Effector CD8-positive, alpha-beta T cell (primary cell): ENCODE data around the gene SFTA2.
A peak's percentile ranks its signal among the peaks of the same experiment; 100 is the strongest.
"Not testable (repeated sequence)": the region's sequence is repeated elsewhere in the genome, so short reads cannot be mapped to it uniquely, and the experiment has no call there.

Source experiments
- DNase-seq: peaks from one replicate; lab custom pipeline; 2025; lab: John Stamatoyannopoulos, UW
- total RNA-seq, 4 experiments: gene quantifications; one replicate each; lab custom pipeline; 2026; lab: John Stamatoyannopoulos, UW

SFTA2 gene
- 0 to 0.10 (median 0) reads per million in 4 experiments for total RNA-seq

GRCh38 chr6:30931969-30932645 is at the start of gene SFTA2:
Gene SFTA2, minus strand, starts transcription at chr6:30932170. Its CDS starts 74 bp downstream, at chr6:30932096.
- no peak for DNase-seq

DNA sequence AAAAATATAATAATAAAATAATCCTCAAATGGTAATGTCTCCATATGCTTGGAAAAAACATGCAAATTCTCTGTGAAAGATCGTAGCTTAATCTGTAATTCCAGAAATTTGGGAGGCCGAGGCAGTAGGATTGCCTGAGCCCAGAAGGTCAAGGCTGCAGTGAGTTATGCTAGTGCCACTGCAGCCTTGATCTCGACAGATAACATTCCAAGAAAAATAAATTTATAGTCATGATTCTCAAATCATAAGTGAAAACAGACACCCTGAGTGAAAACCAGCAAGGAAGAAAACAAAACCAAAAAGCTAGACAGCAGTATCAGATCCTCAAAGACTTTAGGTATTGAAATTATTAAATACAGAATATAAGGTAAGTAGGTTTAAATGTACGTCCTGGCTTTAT is 47.7 kb upstream of the SFTA2 start:
- no peak for DNase-seq

DNA sequence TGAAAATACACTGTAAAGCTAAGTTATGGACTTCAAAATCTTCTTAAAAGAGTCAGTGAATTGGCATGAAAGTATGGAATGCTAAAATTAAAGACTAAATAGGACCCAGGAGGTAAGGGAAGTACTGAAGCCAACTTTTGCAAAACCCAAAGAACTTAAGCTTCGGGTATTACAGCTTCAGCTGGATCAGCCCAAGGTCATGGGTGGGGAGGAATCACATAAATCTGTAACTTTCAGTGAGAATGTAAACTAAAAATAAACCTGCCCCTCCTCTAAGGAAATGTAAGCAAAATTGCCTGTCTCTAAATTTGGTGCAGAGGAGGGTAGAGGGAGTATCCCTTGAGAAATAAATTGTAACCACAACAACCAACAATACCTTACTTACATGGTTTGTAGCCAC is 47.2 kb upstream of the SFTA2 start:
- no peak for DNase-seq

GRCh38 chr6:30974490-30975252 is 42.7 kb upstream of the SFTA2 start:
- DNase-seq, result no peak

DNA sequence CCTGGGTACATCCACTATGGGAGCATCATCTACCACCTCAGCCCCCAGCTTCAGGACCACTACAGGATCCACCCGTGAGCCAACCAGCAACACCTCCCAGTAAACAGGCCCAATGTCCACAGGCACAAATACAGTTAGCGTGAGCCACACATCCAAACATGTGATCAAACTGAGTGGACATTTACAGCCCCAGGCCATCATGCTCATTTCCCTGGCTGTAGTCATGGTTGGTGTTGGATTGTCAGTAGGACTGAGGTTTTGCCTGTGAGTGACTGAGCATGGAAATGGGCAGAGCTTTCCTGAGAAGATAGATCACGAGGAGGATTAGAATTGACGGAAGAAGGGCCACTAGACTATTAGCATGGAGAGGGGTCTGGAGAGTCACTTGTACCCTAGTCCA is 40.8 kb upstream of the SFTA2 start:
- no peak for DNase-seq

DNA sequence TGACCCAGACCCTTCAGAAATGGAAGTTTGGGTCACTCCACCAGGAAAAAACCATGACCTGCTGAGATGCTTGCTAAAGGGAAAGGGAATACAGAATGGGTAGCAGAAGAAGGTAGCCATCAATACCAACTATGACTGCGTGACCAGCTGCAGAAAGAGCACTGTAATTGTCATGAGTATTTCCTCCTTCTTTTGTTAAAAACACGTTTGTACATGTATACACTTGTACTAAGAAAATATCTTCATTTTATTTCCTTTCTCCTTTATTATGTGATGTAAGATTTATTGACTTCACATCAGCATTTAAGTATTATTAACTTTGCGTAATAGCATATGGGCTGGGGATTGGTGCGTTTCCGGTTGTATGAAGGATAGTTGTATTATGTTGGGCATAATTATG is 39.0 kb upstream of the SFTA2 start:
- no peak for DNase-seq

GRCh38 chr6:30969171-30969570 is 37.2 kb upstream of the SFTA2 start:
- DNase-seq, result not testable (repeated sequence)

GRCh38 chr6:30966154-30966553 is 34.2 kb upstream of the SFTA2 start:
- no peak for DNase-seq

GRCh38 chr6:30965140-30965601 is 33.2 kb upstream of the SFTA2 start:
- DNase-seq, result no peak

GRCh38 chr6:30964075-30964474 is 32.1 kb upstream of the SFTA2 start:
- no peak for DNase-seq

GRCh38 chr6:30963641-30964040 is 31.7 kb upstream of the SFTA2 start:
- no peak for DNase-seq

DNA sequence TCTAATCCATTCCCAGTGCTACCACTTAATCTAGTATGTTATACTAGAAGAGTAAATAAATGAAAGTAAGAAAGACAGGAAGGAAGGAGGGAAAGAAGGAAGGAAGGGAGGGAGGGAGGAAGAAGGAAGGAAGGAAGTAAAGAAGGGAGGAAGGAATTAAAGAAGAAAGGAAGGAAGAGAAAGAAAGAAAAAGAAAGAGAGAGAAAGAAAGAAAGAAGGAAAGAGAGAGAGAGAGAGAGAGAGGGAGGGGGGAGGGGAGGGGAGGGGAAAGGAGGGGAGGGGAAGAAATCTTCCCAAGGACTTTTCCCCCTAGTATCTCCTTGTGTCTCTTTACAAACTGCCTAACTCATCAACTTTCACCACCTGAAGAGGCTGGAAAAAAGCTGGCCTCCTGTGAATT is 30.7 kb upstream of the SFTA2 start:
- no peak for DNase-seq

DNA sequence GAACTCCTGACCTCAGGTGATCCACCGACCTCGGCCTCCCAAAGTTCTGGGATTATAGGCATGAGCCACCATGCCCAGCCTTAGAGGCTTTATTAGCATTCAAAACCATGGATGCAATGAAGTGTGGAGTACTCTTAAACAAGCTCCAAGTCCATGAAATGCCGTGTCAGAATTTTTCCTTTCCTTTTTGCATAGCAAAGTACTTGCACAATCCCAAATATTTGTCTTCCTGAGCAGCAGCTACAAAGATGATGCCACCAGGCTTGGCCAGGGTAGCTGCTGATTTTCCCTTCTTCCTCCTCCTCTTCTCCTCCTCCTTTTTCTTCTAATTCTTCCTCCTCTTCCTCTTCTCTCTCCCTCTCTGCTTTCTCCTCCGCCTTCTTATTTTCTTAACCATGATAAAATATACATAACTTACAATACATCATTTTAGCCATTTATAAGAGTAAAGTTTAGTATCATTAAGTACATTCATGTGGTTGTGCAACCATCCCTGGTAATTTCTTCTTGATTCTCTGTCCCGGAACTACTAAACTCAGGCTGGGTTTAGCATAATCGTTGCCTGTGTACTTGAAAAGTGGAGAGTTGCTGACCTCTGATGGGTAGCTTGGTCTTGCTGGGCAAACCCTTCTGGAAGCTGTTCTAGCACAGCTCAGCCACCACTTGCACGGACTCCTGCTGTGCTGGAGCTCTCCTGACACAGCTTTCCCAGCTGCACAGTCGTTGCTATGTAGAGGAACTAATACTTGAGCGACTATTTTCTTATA is 29.1 kb upstream of the SFTA2 start:
- DNase-seq, result no peak

GRCh38 chr6:30957716-30958115 is 25.7 kb upstream of the SFTA2 start:
- DNase-seq, result no peak

GRCh38 chr6:30955367-30956042 is 23.5 kb upstream of the SFTA2 start:
- peak; percentile 51 for DNase-seq

DNA sequence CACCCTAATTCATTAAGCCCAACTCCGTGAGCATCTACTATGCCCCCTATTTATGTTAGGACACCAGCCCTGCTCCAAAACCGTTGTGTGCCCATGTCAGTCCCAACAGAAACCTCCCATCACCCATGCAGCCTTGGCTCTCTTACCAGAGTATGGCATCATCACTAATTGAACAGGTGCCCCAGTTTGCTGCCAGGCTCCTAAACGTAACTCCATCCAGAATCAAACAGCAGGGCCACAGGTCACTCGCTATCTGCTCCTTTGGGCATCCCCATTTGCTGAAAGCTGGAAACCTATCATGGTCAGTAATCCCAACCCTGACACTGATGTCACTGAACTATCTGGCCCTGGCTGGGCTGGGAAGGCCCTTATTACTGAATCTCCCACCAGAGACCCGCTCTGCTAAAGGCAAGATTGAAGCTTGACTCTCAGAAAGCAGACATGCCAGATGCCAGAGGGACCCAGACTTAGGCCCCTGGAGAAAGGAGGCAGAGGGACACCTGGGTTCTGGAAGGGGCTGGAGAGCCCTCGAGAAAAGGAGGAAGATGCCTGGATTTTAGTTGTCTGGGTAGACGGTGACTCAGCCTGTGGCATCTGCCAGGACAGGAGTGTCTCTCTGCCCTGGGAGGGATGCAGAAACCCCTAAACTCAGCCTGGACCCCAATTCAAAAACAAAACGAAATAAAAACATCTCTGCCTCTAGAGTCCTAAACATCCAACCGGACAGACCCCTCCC is 22.8 kb upstream of the SFTA2 start:
- DNase-seq, result no peak

DNA sequence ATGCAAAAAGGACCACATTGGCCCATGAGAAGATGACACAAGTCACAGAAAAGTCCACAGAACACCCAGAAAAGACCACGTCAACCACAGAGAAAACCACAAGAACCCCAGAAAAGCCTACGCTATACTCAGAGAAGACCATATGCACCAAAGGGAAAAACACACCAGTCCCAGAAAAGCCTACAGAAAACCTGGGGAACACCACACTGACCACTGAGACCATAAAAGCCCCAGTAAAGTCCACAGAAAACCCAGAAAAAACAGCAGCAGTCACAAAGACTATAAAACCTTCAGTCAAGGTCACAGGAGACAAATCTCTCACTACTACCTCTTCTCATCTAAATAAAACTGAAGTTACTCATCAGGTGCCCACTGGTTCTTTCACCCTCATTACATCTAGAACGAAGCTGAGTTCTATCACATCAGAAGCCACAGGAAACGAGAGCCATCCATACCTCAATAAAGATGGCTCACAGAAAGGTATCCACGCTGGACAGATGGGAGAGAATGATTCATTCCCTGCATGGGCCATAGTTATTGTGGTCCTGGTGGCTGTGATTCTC is 20.0 kb upstream of the SFTA2 start:
- no peak for DNase-seq

- DNase-seq, result no peak
Observed at GRCh38 chr6:30948811-30949210, 16.8 kb upstream of the SFTA2 start.

DNA sequence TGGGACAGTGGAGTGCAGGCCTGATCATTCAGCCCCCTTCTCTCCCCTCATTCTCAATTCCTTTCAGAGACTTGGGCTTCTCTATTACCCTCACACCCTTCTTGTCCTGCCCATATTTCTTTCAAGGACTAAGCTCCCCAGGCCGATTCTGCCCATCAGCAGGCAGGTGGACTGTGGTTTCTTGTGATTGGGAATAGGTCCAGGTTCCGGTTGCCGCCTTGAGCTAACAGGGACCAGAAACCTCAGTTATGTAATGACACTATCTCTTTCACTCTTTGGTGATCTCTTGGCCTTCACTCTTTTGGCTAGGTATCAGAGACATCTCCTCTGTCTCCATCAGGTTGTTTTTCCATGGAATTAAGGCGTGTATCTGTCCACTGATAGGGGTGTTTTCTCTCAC is 15.3 kb upstream of the SFTA2 start:
- no peak for DNase-seq

DNA sequence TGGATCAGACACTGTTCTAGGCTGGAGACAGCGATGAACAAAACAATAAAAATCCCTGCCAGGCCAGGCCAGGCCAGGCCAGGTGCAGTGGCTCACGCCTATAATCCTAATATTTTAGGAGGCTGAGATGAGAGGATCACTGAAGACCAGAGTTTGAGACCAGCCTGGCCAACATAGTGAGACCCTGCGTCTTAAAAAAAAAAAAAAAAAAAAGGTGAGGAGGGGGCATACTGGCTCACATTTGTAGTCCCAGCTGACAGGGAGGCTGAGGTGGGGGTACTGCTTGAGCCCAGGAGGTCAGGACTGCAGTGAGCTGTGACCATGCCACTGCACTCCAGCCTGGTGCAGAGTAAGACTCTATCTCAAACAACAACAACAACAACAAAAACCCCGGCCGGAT is 13.3 kb upstream of the SFTA2 start:
- DNase-seq, result no peak

DNA sequence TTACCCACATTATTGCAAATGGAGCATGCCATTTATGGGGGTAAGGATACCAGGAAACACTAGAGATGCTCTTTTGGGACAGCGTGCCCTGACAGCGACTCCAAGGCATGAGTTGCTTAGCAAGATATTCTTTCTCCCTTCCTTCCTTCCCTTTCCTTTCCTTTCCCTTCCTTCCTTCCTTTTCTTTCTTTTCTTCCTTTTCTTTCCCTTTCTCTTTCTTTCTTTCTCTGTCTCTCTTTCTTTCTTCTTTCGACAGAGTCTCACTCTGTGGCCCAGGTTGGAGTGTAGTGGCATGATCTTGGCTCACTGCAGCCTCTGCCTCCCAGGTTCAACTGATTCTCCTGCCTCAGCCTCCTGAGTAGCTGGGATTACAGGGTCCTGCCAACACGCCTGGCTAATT is 12.1 kb upstream of the SFTA2 start:
- DNase-seq, result no peak
